Hair follicle dermal papilla cell (primary cell): ENCODE measurements around the gene CLEC4A. TPM values are rescaled to one million over a fixed set of nuclear protein-coding genes. Genes with fewer than 3 reads are reported as not detected.

ENCODE experiments used
- total RNA-seq: library from RNA; depleted of rRNA; stranded (reverse); fragments of >200 nt; gene quantifications from 2 replicates; pipeline ENCODE4 v1.2.3, GENCODE V29; 2012

The CLEC4A gene
- 0.81 TPM in 1 of 2 replicates, not detected in the other for total RNA-seq

DNA sequence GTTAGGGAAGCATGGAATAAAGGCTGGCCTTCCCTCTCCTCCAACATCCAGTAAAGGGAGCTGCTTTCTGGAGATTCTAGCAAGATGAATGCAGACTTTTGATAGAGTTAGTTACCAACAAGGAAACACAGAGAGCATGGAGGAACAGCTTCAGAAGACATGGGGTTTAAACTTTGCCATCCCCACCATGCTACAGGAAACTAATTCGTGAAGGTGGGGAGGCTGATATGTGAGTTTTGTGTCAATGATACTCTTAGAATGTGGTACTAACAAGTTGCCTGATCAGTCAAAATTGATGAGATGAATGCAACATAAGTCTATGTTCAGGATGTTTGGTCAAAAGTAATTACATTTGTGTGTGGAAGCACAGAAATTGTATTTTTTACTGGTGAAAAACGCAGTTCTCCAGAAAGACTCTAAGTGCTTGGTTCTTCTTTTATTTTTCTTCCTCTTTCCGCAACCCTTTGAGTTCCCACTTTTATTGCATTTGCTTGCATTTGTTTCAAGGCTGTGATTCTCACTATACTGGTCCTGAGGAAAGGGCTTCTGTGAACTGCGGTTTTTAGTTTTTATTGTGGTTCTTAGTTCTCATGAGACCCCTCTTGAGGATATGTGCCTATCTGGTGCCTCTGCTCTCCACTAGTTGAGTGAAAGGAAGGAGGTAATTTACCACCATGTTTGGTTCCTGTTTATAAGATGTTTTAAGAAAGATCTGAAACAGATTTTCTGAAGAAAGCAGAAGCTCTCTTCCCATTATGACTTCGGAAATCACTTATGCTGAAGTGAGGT is at the start of gene CLEC4A:
Gene CLEC4A, plus strand, starts transcription at position 494 of the 789 bp plus-strand sequence. Its CDS starts 262 bp downstream, at position 756.

DNA sequence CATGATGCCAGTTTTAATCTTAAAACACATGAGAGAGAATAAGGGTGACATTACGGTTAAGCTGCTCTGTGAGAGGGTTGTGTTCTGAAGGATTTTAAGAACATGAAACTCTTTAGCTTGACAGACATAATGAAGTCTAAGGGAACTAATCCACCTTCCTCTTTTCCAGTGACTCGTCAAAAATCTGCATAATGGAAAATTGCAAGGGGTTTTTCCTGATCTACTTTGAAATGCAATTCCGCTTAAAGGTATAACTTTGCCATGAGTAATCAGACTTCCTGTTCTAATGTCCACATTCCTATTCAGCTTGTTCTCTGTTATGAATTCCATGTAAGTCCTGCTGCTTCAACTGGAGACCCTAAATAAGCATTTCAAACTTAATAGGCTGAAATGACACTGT is 33.4 kb downstream of the CLEC4A start, which contains the start of gene ZNF705A:
Gene ZNF705A, plus strand, starts transcription at position 171 of the 400 bp plus-strand sequence. CDS start 15,611 bp downstream, outside the sequence.

Other genes starting within 250 kb of the CLEC4A start
- gene SLC2A3, start 187.4 kb upstream of the CLEC4A start, total RNA-seq = 74.5 and 75.3 TPM in 2 replicates
- 13.0 and 13.6 TPM in 2 replicates for gene FOXJ2, start 90.9 kb upstream of the CLEC4A start, total RNA-seq
- gene C3AR1, start 57.3 kb upstream of the CLEC4A start, total RNA-seq = 0.16 TPM in 1 of 2 replicates, not detected in the other
- 47.2 and 53.1 TPM in 2 replicates for gene NECAP1, start 41.3 kb upstream of the CLEC4A start, total RNA-seq
- not detected in 2 replicates for gene ZNF705A, start 33.4 kb downstream of the CLEC4A start, total RNA-seq
- gene FAM90A1, start 104.0 kb downstream of the CLEC4A start, total RNA-seq = 0.12 and 0.16 TPM in 2 replicates